CD4-positive, alpha-beta T cell treated with Interleukin-15 for 1 hour (primary cell): ENCODE results near the gene GOLM1.

Experiments
- DNase-seq: peaks from one replicate; pipeline ENCODE4 v3.0.0-alpha.2; 2020

The GOLM1 gene

GRCh38 chr9:86043586-86043985, 55.8 kb downstream of the GOLM1 start:
- DNase-seq: no peak

- DNase-seq: no peak
Observed at GRCh38 chr9:86042199-86042978, 57.0 kb downstream of the GOLM1 start.

GRCh38 chr9:86041311-86041741, 58.0 kb downstream of the GOLM1 start:
- DNase-seq: no peak

GRCh38 chr9:86040861-86041155, 58.5 kb downstream of the GOLM1 start:
- no peak for DNase-seq

- no peak for DNase-seq
Observed at GRCh38 chr9:86039991-86040860, 59.1 kb downstream of the GOLM1 start.

GRCh38 chr9:86036555-86036954, 62.8 kb downstream of the GOLM1 start:
- DNase-seq: no peak

GRCh38 chr9:86035827-86036440, 63.4 kb downstream of the GOLM1 start:
- no peak for DNase-seq

GRCh38 chr9:86034863-86035734, 64.3 kb downstream of the GOLM1 start:
- DNase-seq: no peak

GRCh38 chr9:86027767-86028166, 71.6 kb downstream of the GOLM1 start:
- DNase-seq: no peak

GRCh38 chr9:86022687-86023266, 76.6 kb downstream of the GOLM1 start:
- DNase-seq: no peak

- no peak for DNase-seq
Observed at GRCh38 chr9:86021166-86021565, 78.2 kb downstream of the GOLM1 start.

- no peak for DNase-seq
Observed at GRCh38 chr9:86020731-86021130, 78.6 kb downstream of the GOLM1 start.

GRCh38 chr9:86009133-86009532, 90.2 kb downstream of the GOLM1 start:
- DNase-seq: no peak

- DNase-seq: no peak
Observed at GRCh38 chr9:86005253-86005775, 94.0 kb downstream of the GOLM1 start.

- no peak for DNase-seq
Observed at GRCh38 chr9:85995599-85995998, 103.8 kb downstream of the GOLM1 start.

GRCh38 chr9:85995097-85995496, 104.3 kb downstream of the GOLM1 start:
- DNase-seq: no peak

- no peak for DNase-seq
Observed at GRCh38 chr9:85994191-85994590, 105.2 kb downstream of the GOLM1 start.

- DNase-seq: no peak
Observed at GRCh38 chr9:85987236-85987635, 112.1 kb downstream of the GOLM1 start.

GRCh38 chr9:85984457-85984856, 114.9 kb downstream of the GOLM1 start:
- no peak for DNase-seq

GRCh38 chr9:85981369-85981768, 118.0 kb downstream of the GOLM1 start:
- no peak for DNase-seq

- no peak for DNase-seq
Observed at GRCh38 chr9:85978496-85978895, 120.9 kb downstream of the GOLM1 start.
